Right renal pelvis (tissue), 4 donors: Measurements from ENCODE around the gene SPEF1. TPM values are rescaled to one million over a fixed set of nuclear protein-coding genes. Genes with fewer than 3 reads are reported as not detected.

Source experiments
- DNase-seq, 4 donors: peaks; one replicate each; pipeline ENCODE4 v3.0.0-alpha.2; 2013; ENCODE audit warnings: low read depth in 4 of 4, low spot score in 3 of 4, missing footprints in 1 of 4
- polyA plus RNA-seq, 4 donors: library from polyadenylated mRNA; unstranded; fragments of 120-200 nt; gene quantifications; one replicate each; pipeline ENCODE4 v1.2.1, GENCODE V29; 2013; ENCODE audit not compliant: insufficient read length in 4 of 4

The SPEF1 gene
- polyA plus RNA-seq, 4 donors = 1.3 to 3.1 (median 1.7) TPM

DNA sequence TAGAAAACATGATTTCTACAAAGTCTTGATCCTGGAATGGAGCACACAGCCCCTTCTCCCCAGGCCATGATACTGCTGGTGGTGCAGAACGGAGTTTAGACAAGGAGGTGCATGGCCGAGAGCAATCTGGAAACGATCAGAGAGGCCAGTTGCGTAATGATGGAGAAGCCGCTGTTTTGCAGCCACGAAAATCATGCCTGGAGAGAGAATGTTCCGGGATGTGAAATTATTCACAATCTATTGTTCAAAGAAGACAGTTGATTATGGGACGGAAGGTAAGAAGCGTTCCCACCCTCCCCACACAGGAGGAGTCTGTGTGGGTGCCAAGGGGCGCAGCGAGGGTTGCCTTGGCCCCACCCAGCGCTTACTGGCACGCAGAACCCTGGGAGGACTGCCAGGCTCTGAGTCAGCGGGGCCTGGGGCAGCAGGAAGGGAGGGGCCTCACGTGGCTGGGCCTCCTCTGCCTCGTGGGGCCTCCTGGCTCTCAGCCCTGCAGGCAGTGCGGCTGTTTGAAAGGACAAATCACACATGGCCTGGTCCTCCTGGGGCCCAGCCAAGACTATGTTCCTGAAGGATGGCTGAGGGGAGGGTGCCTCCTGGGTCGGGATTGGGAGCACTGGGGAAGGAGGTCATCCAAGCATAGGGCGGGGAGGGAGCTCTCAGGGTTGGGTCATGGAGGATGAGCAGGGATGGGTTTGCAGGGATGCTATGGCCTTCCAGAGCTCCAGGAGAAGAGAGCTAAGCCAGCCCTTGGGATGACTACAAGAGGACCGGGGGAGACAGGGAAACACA lies 30.4 kb upstream of the SPEF1 start:
- peak; percentile 82 to 85 (median 84) for DNase-seq

DNA sequence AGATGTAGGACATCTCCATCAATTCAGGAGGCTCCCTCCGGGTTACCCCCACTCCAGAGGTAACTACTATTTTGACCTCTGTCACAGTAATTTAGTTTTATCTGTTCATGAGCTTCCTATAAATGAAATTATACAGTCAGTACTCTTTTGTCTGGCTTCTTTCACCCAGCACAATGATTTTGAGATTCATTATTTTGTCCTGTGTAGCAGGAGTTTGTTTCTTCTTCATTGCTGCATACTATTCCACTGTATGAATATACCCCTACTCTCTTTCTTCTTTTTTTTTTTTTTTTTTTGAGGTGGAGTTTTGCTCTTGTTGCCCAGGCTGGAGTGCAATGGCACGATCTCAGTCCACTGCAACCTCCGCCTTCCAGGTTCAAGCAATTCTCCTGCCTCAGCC lies 27.3 kb upstream of the SPEF1 start:
- no peak for DNase-seq

DNA sequence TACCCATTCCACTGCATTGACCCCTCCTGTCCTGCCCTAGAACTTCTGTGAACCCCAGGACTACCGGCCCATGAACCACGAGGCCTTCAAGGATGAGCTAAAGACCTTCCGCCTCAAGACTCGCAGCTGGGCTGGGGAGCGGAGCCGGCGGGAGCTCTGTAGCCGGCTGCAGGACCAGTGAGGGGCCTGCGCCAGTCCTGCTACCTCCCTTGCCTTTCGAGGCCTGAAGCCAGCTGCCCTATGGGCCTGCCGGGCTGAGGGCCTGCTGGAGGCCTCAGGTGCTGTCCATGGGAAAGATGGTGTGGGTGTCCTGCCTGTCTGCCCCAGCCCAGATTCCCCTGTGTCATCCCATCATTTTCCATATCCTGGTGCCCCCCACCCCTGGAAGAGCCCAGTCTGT lies 23.5 kb upstream of the SPEF1 start:
- DNase-seq = no peak

GRCh38 chr20:3804254-3804751 lies 23.1 kb upstream of the SPEF1 start:
- DNase-seq = no peak

DNA sequence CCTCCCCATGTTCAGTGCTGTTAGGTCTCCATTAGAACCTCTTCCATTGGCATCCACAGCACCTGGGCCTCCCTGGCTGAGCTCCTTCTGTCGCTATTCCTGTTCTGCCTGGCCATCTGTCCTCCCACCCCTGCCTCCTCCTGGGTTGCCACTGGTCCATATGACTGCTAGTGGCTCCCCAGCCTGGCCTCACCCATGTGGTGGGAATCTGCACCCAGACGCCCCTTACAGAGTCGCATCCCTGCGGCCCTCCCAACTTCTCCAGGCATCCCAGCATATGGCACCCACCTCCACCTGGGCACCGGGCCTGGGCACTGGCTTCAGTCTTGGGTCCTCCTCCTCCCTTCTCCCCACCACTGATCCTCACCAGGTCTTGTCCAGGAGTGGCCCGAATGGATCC lies 22.6 kb upstream of the SPEF1 start:
- DNase-seq = no peak

DNA sequence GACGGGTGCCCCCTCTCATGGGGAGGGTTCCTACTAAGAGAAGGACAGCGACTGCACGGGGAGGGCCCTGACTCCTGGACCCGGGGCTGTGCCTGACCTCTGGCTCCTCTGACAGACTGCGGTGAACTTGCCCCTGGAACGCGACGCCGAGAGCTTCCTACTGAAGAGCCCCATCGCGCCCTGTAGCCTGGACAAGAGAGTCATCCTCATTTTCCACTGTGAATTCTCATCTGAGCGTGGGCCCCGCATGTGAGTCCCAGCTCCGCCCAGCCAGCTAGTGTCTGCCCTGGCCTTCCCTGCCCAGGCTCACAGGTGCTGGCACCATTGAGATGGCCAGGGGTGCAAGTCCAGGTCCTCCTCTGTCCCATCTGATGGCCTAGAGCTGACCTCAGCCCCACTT lies 22.0 kb upstream of the SPEF1 start:
- DNase-seq = no peak

- DNase-seq = no peak
Observed at GRCh38 chr20:3802524-3803239, 21.4 kb upstream of the SPEF1 start.

DNA sequence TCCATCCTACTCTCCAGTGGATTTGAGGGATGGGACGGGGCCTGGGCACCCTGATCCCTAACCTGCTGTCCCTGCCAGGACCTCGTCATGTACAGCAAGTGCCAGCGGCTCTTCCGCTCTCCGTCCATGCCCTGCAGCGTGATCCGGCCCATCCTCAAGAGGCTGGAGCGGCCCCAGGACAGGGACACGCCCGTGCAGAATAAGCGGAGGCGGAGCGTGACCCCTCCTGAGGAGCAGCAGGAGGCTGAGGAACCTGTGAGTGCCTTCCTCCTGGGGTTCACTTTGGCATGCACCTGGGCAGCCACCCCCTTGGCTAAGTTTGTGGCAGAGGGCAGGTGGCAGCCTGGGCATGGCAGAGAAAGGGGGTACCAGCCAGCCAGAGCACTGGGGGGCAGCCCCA lies 20.6 kb upstream of the SPEF1 start:
- DNase-seq = no peak

GRCh38 chr20:3801299-3801698 lies 20.1 kb upstream of the SPEF1 start:
- no peak for DNase-seq

DNA sequence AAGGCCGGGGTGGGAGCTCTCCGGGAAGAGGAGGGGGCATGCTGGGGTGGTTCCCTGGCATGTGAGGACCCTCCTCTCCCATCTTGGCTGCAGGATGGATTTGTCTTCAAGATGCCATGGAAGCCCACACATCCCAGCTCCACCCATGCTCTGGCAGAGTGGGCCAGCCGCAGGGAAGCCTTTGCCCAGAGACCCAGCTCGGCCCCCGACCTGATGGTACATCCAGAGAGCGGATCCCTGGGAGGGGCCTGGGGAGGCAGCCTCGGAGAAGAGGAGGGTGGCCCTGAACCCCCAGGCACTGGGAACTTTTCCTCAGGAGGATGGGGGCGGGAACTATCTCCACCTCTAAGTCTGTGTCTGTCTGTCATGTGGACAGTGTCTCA lies 19.6 kb upstream of the SPEF1 start:
- no peak for DNase-seq

- DNase-seq = no peak
Observed at GRCh38 chr20:3800256-3800877, 19.1 kb upstream of the SPEF1 start.

GRCh38 chr20:3798908-3799248 lies 17.6 kb upstream of the SPEF1 start:
- DNase-seq = no peak

GRCh38 chr20:3798373-3798768 lies 17.1 kb upstream of the SPEF1 start:
- DNase-seq = no peak

GRCh38 chr20:3797592-3798372 lies 16.5 kb upstream of the SPEF1 start:
- no peak for DNase-seq

GRCh38 chr20:3797226-3797545 lies 15.9 kb upstream of the SPEF1 start:
- DNase-seq = no peak

DNA sequence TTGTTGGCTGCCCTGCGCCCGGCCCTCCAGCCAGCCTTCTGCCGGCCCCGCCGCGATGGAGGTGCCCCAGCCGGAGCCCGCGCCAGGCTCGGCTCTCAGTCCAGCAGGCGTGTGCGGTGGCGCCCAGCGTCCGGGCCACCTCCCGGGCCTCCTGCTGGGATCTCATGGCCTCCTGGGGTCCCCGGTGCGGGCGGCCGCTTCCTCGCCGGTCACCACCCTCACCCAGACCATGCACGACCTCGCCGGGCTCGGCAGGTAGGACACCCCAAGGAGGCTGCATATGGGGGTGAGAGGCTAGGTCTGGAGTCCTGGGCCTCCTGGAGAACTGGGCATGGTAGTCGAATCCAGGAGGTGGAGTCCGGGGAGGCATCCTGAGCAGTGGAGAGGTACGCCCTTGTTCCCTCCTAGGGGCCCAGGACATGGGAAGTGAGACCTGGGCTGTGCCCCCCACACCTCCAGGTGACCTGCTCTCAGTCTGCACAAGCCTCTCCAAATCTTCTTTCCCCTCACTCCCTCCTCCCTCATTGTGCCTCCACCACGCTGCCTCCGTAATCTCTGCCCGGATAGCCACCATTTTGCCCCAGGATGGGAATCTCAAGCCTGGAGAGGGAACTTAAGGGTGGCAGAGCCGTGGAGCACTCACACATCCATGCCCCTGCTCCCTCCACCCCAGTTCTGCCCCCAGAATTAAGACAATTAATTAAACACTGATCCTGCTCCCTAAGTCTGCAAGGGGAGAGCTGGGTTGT lies 15.4 kb upstream of the SPEF1 start:
- DNase-seq = no peak

DNA sequence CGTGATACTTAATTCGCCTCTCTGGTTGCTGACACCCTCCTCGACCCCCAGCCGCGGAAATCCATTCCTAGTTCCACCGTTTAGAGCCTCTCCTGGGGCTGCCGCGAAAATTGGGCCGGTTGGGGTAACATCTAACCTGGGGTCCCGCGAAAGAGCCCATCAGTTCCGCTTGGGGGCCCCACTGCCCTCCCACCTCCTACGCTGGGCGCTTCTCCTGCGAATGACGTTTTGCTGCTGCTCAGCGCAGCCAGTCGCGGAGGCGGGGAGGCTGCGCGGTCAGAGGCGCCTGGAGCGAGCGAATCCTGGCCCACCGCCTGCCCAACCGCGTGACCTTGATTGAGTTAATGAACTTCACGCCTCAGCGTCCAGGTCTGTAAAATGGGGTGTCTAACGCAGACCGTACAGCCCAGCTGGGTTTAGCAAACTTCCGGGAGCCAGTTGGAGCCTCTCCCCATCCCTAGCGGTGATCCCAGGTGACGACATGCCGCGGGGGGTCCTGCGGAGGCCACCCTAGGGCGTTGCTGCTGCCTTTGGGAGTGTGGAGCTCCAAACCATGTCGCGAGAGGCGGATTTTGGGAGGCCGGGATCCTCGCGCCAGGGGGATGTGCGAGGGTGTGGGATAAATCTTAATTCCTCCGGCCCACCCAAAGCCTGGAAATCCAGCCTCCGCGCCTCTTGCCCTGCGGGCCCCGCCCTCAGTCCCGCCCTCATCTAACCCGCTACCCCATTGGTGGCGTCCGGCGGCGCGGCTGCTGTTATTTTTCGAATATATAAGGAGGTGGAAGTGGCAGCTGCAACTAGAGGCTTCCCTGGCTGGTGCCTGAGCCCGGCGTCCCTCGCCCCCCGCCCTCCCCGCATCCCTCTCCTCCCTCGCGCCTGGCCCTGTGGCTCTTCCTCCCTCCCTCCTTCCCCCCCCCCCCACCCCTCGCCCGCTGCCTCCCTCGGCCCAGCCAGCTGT lies 14.5 kb upstream of the SPEF1 start, which contains the start of gene CDC25B:
Gene CDC25B, plus strand, starts transcription at position 800 of the 958 bp plus-strand sequence. CDS start 222 bp downstream, outside the sequence.
- peak in 3 of 4 donors; percentile 73 to 83 (median 82) for DNase-seq

- no peak for DNase-seq
Observed at GRCh38 chr20:3794701-3795420, 13.6 kb upstream of the SPEF1 start.
